ENCODE results near the gene GPR156. TPM values are rescaled to one million over a fixed set of nuclear protein-coding genes. Genes with fewer than 3 reads are reported as not detected.

Gene GPR156
- polyA plus RNA-seq, 1 experiment: 0.44 TPM

DNA sequence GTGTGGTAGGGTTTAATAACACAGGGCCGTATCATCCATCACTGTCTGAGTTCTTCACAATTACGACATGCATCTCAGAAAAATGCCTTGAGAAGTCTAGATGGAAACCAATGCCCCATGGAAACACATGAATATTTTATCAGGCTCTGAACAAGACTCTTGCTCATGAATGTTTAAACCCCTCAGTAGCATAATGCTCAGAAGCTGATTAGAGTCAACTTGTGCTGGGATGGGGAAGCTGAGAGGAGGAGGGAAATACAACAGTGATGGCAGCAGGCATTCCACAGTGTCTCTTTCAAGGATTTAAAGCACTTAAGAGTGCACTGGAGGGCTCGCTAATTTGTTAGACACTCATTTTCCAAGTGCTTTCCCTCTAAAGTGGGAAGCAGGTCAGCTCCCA lies 3.8 kb downstream of the GPR156 start:
- DNase-seq (ENCODE audit: low read depth): no peak
- ChIA-PET POLR2A (interaction anchor here (0.6 kb wide), 1 partner anchor 34 kb away, joined by 3 read pairs; no protein-coding TSS in a partner anchor), CTCF (no interaction called here)
- no peak overlapping the region for H3K4me3 ChIP-seq (ENCODE audit: low read depth, low read length)
- no peaks in the 10 kb centered on the region for H3K36me3 ChIP-seq (ENCODE audit: control insufficient read depth, insufficient read depth, low read length)
- H3K27me3 ChIP-seq (ENCODE audit: control insufficient read depth, insufficient read depth, low read length): peaks cover 8% of the 10 kb centered on the region
- TF ChIP-seq, protein P1, sequence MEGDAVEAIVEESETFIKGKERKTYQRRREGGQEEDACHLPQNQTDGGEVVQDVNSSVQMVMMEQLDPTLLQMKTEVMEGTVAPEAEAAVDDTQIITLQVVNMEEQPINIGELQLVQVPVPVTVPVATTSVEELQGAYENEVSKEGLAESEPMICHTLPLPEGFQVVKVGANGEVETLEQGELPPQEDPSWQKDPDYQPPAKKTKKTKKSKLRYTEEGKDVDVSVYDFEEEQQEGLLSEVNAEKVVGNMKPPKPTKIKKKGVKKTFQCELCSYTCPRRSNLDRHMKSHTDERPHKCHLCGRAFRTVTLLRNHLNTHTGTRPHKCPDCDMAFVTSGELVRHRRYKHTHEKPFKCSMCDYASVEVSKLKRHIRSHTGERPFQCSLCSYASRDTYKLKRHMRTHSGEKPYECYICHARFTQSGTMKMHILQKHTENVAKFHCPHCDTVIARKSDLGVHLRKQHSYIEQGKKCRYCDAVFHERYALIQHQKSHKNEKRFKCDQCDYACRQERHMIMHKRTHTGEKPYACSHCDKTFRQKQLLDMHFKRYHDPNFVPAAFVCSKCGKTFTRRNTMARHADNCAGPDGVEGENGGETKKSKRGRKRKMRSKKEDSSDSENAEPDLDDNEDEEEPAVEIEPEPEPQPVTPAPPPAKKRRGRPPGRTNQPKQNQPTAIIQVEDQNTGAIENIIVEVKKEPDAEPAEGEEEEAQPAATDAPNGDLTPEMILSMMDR (IDR thresholded peaks at IDR 0.05; ENCODE audit: insufficient read depth, low read depth, low read length): no peak

DNA sequence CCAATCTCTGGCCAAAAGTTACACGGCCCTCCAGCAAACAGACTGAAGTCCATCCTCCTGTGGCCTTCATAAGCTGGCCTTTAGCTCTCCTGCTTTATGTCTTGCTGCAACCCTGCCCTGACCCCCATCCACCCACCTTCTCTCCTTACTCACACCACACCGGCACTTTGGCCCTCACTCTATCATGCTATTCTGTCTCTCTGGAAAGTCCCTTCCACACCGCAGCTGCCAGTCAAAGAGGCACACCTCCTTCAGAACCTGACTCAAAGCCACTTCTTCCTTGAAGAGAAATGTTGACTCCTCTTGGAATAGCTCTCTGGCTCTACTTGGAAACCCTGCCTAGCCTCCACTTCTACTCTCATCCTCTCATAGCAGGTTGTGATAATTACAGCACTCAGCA lies 4.5 kb downstream of the GPR156 start:
- POLR2A ChIA-PET: no interaction called here
- no peak overlapping the region for H3K4me3 ChIP-seq (ENCODE audit: low read depth, low read length)
- CTCF ChIA-PET: no interaction called here
- peaks cover 8% of the 10 kb centered on the region for H3K27me3 ChIP-seq (ENCODE audit: control insufficient read depth, insufficient read depth, low read length)
- no peaks in the 10 kb centered on the region for H3K36me3 ChIP-seq (ENCODE audit: control insufficient read depth, insufficient read depth, low read length)
- TF ChIP-seq, protein P1 (IDR thresholded peaks at IDR 0.05; ENCODE audit: insufficient read depth, low read depth, low read length): no peak
- no peak for DNase-seq (ENCODE audit: low read depth)

DNA sequence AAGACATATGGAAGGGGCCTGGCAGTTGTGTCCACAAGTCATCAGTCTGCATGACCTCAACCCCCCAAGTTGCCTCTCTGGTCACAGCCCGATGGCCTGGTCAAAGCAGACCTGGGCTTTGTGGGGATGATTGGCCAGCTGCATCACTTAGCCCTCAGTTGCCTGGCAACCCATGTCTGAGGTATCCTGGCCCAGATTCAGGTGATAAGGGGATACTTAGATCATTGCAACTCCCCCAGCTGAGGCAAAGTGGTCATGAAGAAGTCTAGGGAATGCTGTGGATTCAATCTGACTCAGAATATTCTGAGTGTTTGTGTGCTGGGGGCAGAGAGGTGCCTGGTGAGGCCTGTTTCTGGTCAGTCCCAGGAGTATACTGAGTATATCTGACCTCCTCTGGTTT lies 5.0 kb downstream of the GPR156 start:
- Histone ChIP-seq H3K27me3 (ENCODE audit: control insufficient read depth, insufficient read depth, low read length) (peaks cover 8% of the 10 kb centered on the region), H3K36me3 (ENCODE audit: control insufficient read depth, insufficient read depth, low read length) (no peaks in the 10 kb centered on the region), H3K4me3 (ENCODE audit: low read depth, low read length) (no peak overlapping the region)
- TF ChIP-seq, protein P1 (IDR thresholded peaks at IDR 0.05; ENCODE audit: insufficient read depth, low read depth, low read length): no peak
- ChIA-PET CTCF (no interaction called here), POLR2A (no interaction called here)
- no peak for DNase-seq (ENCODE audit: low read depth)

DNA sequence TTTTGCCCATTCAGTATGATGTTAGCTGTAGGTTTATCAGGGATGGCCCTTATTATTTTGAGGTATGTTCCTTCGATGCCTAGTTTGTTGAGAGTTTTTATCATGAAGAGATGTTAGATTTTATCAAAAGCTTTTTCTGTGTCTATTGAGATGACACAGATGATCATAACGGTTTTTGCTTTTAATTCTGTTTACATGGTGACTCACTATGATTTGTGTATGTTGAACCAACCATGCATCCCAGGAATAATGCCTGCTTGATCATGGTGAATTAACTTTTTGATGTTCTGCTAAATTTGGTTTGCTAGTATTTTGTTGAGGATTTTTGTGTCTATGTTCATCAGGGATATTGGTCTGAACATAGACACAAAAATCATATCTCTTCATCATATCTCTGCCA lies 8.3 kb downstream of the GPR156 start:
- Histone ChIP-seq H3K27me3 (ENCODE audit: control insufficient read depth, insufficient read depth, low read length) (peaks cover 4% of the 10 kb centered on the region; the same call in 1 of the 2 replicates), H3K36me3 (ENCODE audit: control insufficient read depth, insufficient read depth, low read length) (no peaks in the 10 kb centered on the region), H3K4me3 (ENCODE audit: low read depth, low read length) (no peak overlapping the region)
- TF ChIP-seq, protein P1 (IDR thresholded peaks at IDR 0.05; ENCODE audit: insufficient read depth, low read depth, low read length): no peak
- ChIA-PET CTCF (no interaction called here), POLR2A (no interaction called here)
- no peak for DNase-seq (ENCODE audit: low read depth)

DNA sequence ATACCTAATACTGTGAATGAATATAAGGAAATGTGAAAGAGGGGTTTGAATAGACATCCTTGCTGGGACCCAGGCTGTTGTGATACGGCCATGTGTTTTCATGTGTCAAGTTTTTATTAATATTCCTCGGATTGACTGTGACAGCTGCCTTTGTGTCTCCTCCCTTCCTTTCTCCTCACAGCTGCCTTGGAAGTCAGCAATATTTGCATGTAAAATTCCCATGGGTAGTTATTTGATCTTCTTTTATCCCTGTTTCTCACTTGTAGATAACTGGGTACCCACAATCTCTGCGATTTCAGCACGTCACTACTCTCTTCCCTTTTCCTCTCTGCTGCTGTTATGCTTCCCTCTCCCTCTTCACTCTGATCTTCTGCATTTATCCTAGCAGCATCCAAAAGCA lies 9.4 kb downstream of the GPR156 start:
- TF ChIP-seq, protein P1 (IDR thresholded peaks at IDR 0.05; ENCODE audit: insufficient read depth, low read depth, low read length): no peak
- Histone ChIP-seq H3K27me3 (ENCODE audit: control insufficient read depth, insufficient read depth, low read length) (peaks cover 2% of the 10 kb centered on the region), H3K4me3 (ENCODE audit: low read depth, low read length) (no peak overlapping the region), H3K36me3 (ENCODE audit: control insufficient read depth, insufficient read depth, low read length) (no peaks in the 10 kb centered on the region)
- ChIA-PET POLR2A (no interaction called here), CTCF (interaction anchor here (1.0 kb wide), 1 partner anchor 31 kb away, joined by 4 read pairs; no protein-coding TSS in a partner anchor)
- DNase-seq (ENCODE audit: low read depth): no peak
